Measurements from ENCODE around the gene SMG6. TPM values are rescaled to one million over a fixed set of nuclear protein-coding genes. Genes with fewer than 3 reads are reported as not detected.
A peak's percentile ranks its signal among the peaks of the same experiment; 100 is the strongest.

SMG6 gene
- total and polyA plus RNA-seq, 7 donors: 11.1 to 38.8 (median 22.9) TPM

DNA sequence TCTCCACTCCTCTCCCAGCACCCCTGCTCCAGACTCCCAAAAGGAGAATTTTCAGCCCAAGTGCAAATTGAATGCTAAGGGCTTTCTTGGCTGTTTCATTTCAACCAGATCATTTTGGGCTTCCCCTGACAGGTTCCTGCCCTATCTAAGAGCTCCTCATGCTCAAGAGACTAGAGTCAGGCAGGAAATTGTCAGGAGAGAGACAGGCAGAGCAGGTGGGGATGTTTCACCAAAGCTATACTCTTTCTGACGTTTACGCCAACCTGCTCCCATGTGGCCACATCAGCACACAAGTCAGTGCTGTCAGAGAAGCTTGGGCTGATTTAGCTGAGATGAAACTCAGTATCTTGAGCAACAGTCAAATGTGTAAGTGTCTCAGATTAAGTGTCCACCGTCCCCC, 217.3 kb downstream of the SMG6 start:
- peaks cover 1 to 8% (median 5%) of the 10 kb centered on the region in 4 donors for H3K36me3 ChIP-seq
- H3K9me3 ChIP-seq: no peaks in the 10 kb centered on the region
- H3K27ac ChIP-seq: peak overlapping the region; percentile 66 to 86 (median 82)
- TF ChIP-seq POLR2AphosphoS5 (IDR thresholded peaks at IDR 0.05) (no peak), EP300 (IDR thresholded peaks at IDR 0.05) (no peak), CTCF (IDR thresholded peaks at IDR 0.05) (no peak)
- H3K4me1 ChIP-seq: peaks cover 0 to 83% (median 72%) of the 10 kb centered on the region in 4 donors
- no peak for DNase-seq
- intact Hi-C loops (cut with DNase I): no loop called here
- H3K27me3 ChIP-seq: no peaks in the 10 kb centered on the region
- WGBS, 2 donors: 65 to 77% methylated on average over 3 of the region's 3 CpGs
- no peak overlapping the region for H3K4me3 ChIP-seq

DNA sequence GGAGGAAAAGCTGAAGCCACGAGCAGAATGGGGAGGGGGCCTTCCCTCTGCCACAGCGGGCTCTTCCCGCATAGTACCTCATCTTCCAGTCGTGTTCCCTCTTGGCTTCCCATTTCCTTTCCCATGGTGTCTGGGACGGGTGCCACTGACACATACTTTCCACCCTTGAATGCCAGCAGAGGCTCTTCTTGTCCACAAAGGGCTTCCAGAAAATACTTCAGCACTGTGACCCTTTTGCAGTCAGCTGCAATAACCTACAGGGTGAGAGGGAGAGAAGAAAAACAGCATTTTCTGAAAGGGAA, 218.0 kb downstream of the SMG6 start:
- Histone ChIP-seq H3K36me3 (peaks cover 8 to 15% (median 9%) of the 10 kb centered on the region in 4 donors), H3K9me3 (no peaks in the 10 kb centered on the region), H3K27ac (peak overlapping the region; percentile 66 to 86 (median 82)), H3K4me3 (no peak overlapping the region), H3K4me1 (peaks cover 0 to 76% (median 65%) of the 10 kb centered on the region in 4 donors), H3K27me3 (no peaks in the 10 kb centered on the region)
- intact Hi-C loops (cut with DNase I): no loop called here
- TF ChIP-seq POLR2AphosphoS5 (IDR thresholded peaks at IDR 0.05): peak in 3 of 4 donors; percentile 51 to 66 (median 60)
- no peak for TF ChIP-seq CTCF (IDR thresholded peaks at IDR 0.05)
- TF ChIP-seq POLR2A (IDR thresholded peaks at IDR 0.05): no peak
- DNase-seq: peak; percentile 86
- 52 to 62% methylated on average over 5 of the region's 5 CpGs for WGBS, 2 donors

- DNase-seq: peak; percentile 87
- no peaks in the 10 kb centered on the region for H3K27me3 ChIP-seq
- H3K36me3 ChIP-seq: peaks cover 8 to 21% (median 11%) of the 10 kb centered on the region in 4 donors
- 21 to 56% methylated on average over 13 of the region's 13 CpGs for WGBS, 2 donors
- intact Hi-C loops (cut with DNase I): no loop called here
- no peaks in the 10 kb centered on the region for H3K9me3 ChIP-seq
- TF ChIP-seq POLR2A (IDR thresholded peaks at IDR 0.05) (no peak), POLR2AphosphoS5 (IDR thresholded peaks at IDR 0.05) (peak in 2 of 4 donors; percentile 28 to 36)
- peak overlapping the region; percentile 66 to 86 (median 82) for H3K27ac ChIP-seq
- H3K4me1 ChIP-seq: peaks cover 0 to 70% (median 59%) of the 10 kb centered on the region in 4 donors
- H3K4me3 ChIP-seq: no peak overlapping the region
These were observed 218.6 kb downstream of the SMG6 start for GRCh38 chr17:2084766-2085647.

DNA sequence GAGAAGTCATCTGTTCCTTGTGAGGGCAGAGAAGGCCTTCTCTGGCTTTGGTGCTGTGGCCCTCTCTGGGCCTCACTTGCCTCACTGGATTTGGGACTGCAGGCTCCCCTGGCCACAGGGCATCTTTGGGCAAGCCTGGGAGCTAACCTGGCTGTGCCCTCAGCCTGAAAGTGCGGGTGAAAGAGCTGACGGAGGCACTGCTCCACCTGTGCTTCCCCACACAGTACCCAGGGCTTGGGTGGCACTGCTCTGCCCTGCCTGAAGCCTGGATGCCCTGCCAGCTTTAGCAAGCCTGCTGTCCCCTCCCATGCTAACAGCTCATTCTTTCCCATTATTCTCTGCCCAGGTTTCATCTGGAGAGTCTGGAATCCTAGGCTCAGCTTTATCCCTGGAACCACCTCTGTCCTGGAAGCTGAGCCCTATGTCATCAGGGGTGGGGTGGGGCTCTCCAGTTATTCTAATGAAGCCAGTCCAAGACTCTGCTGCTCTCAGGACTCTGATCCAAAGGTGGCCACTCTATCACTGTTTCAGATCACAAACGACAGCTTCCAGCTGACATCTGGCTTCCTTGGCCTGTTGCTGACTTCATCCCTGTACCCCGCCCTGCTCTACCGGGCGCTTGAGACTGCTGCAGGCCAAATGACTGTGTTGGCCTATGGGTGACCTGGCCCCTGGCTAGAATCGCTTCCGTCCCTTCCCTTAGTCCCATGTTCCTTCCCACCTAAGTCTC, 219.4 kb downstream of the SMG6 start:
- intact Hi-C loops (cut with DNase I): no loop called here
- H3K4me3 ChIP-seq: no peak overlapping the region
- peak; percentile 85 for DNase-seq
- 26 to 54% methylated on average over 8 of the region's 8 CpGs for WGBS, 2 donors
- peaks cover 8 to 27% (median 13%) of the 10 kb centered on the region in 4 donors for H3K36me3 ChIP-seq
- H3K9me3 ChIP-seq: no peaks in the 10 kb centered on the region
- TF ChIP-seq CTCF (IDR thresholded peaks at IDR 0.05) (no peak), POLR2AphosphoS5 (IDR thresholded peaks at IDR 0.05) (peak in 3 of 4 donors; percentile 11 to 49 (median 35)), EP300 (IDR thresholded peaks at IDR 0.05) (no peak), POLR2A (IDR thresholded peaks at IDR 0.05) (no peak)
- H3K27ac ChIP-seq: peak overlapping the region; percentile 66 to 86 (median 82)
- H3K4me1 ChIP-seq: peaks cover 0 to 64% (median 53%) of the 10 kb centered on the region in 4 donors
- H3K27me3 ChIP-seq: no peaks in the 10 kb centered on the region

- H3K36me3 ChIP-seq: peaks cover 8 to 33% (median 15%) of the 10 kb centered on the region in 4 donors
- 19 to 29% methylated on average over 7 of the region's 7 CpGs for WGBS, 2 donors
- intact Hi-C loops (cut with DNase I): no loop called here
- TF ChIP-seq POLR2A (IDR thresholded peaks at IDR 0.05) (no peak), POLR2AphosphoS5 (IDR thresholded peaks at IDR 0.05) (peak in 1 of 4 donors; percentile 15)
- H3K9me3 ChIP-seq: no peaks in the 10 kb centered on the region
- no peaks in the 10 kb centered on the region for H3K27me3 ChIP-seq
- no peak overlapping the region for H3K4me3 ChIP-seq
- no peak for DNase-seq
- peaks cover 0 to 58% (median 47%) of the 10 kb centered on the region in 4 donors for H3K4me1 ChIP-seq
- H3K27ac ChIP-seq: peak overlapping the region; percentile 66 to 86 (median 82)
These were observed 220.0 kb downstream of the SMG6 start for GRCh38 chr17:2083613-2084035.

Data from sigmoid colon (tissue), 7 donors.